Keratinocyte (primary cell): ENCODE results near the gene CLEC3B.

Experiments used
- CTCF ChIP-seq, 3 experiments: IDR thresholded peaks in 1 of 3; conservative IDR thresholded peaks in 1 of 3; optimal IDR thresholded peaks in 1 of 3; 2 replicates in 2 of 3; 3 replicates in 1 of 3; pipeline versions ENCODE3 to v1.5.1; 2011; ENCODE audit warnings: low read length in 3 of 3, mild to moderate bottlenecking in 3 of 3, moderate library complexity in 2 of 3, control low read depth in 1 of 3, inconsistent platforms in 1 of 3; ENCODE audit not compliant: insufficient read depth in 2 of 3; ENCODE audit errors: extremely low read depth in 1 of 3
- EZH2 ChIP-seq: IDR thresholded peaks from one replicate; pipeline ENCODE4 v1.6.1; 2012; ENCODE audit warnings: inconsistent platforms, mild to moderate bottlenecking, low read length, moderate library complexity

GRCh38 chr3:45059132-45059531 is 33.0 kb downstream of the CLEC3B start:
- TF ChIP-seq CTCF (optimal IDR thresholded peaks at IDR 0.05 in 1 of 3, IDR thresholded peaks at IDR 0.05 in 1 of 3, conservative IDR thresholded peaks at IDR 0.05 in 1 of 3; ENCODE audit: extremely low read depth in 1 of 3, insufficient read depth in 2 of 3, low read length in 3 of 3): no peak
- no peak for TF ChIP-seq EZH2
